ENCODE data around the gene AKAP6. TPM values are rescaled to one million over a fixed set of nuclear protein-coding genes. Genes with fewer than 3 reads are reported as not detected.

Gene AKAP6
- total and polyA plus RNA-seq, 4 donors: 0.42 to 3.2 (median 1.7) TPM

- Histone ChIP-seq H3K9me3 (ENCODE audit: control insufficient read depth in 4 of 4, low read length in 3 of 4) (no peaks in the 10 kb centered on the region), H3K4me3 (ENCODE audit: low read depth in 1 of 3, low read length in 3 of 3) (no peak overlapping the region), H3K36me3 (ENCODE audit: control insufficient read depth in 4 of 4, insufficient read depth in 3 of 4, low read depth in 1 of 4, low read length in 3 of 4) (no peaks in the 10 kb centered on the region), H3K9ac (ENCODE audit: low read depth in 1 of 2, low read length in 2 of 2) (no peak overlapping the region), H3K27ac (ENCODE audit: low read depth in 1 of 2, low read length in 2 of 2) (no peak overlapping the region), H3K27me3 (ENCODE audit: control insufficient read depth in 4 of 4, insufficient read depth in 4 of 4, low read length in 3 of 4) (no peaks in the 10 kb centered on the region), H3K4me1 (ENCODE audit: control insufficient read depth in 4 of 4, insufficient read depth in 4 of 4, low read length in 3 of 4) (no peaks in the 10 kb centered on the region)
- no peak for DNase-seq (ENCODE audit: low spot score)
- 96% methylated on average over 1 of the region's 1 CpG for WGBS
- TF ChIP-seq EGR1 (IDR thresholded peaks at IDR 0.05; ENCODE audit: low read depth in 2 of 2) (no peak), GABPA (IDR thresholded peaks at IDR 0.05 in 1 of 2, conservative IDR thresholded peaks at IDR 0.05 in 1 of 2) (no peak), FOXA1 (IDR thresholded peaks at IDR 0.05) (no peak), RXRA (IDR thresholded peaks at IDR 0.05) (no peak), JUND (IDR thresholded peaks at IDR 0.05) (no peak), REST (IDR thresholded peaks at IDR 0.05) (no peak), CTCF (IDR thresholded peaks at IDR 0.05; ENCODE audit: low read depth, low read length, missing input control) (no peak), ZBTB33 (IDR thresholded peaks at IDR 0.05) (no peak), NR2F2 (IDR thresholded peaks at IDR 0.05) (no peak), YY1 (IDR thresholded peaks at IDR 0.05) (no peak), MAX (IDR thresholded peaks at IDR 0.05) (no peak), RAD21 (IDR thresholded peaks at IDR 0.05) (no peak), TAF1 (conservative IDR thresholded peaks at IDR 0.05) (no peak), HNF4A (conservative IDR thresholded peaks at IDR 0.05) (no peak), ATF3 (IDR thresholded peaks at IDR 0.05) (no peak), SP1 (IDR thresholded peaks at IDR 0.05) (no peak), HNF4G (IDR thresholded peaks at IDR 0.05) (no peak), FOXA2 (IDR thresholded peaks at IDR 0.05) (no peak)
Measured at GRCh38 chr14:32608857-32609256, 279.8 kb downstream of the AKAP6 start.
